Subcutaneous abdominal adipose tissue (tissue), 5 donors: ENCODE data around the gene HSDL1.

Experiments
- H3K27ac ChIP-seq: one replicate; pipeline ENCODE4 v1.7.0; 2013; ENCODE audit warnings: low read depth, mild to moderate bottlenecking, inconsistent platforms, low read length, moderate library complexity
- H3K27me3 ChIP-seq, 5 donors: one replicate each; pipeline ENCODE4 v1.7.0; 2013; ENCODE audit warnings: low read length in 5 of 5, inconsistent platforms in 1 of 5; ENCODE audit not compliant: control insufficient read depth in 5 of 5, insufficient read depth in 4 of 5
- H3K36me3 ChIP-seq, 5 donors: one replicate each; pipeline ENCODE4 v1.7.0; 2013; ENCODE audit warnings: low read length in 5 of 5; ENCODE audit not compliant: control insufficient read depth in 5 of 5, insufficient read depth in 5 of 5
- H3K4me1 ChIP-seq, 5 donors: one replicate each; pipeline ENCODE4 v1.7.0; 2013; ENCODE audit warnings: low read length in 5 of 5, mild to moderate bottlenecking in 3 of 5, moderate library complexity in 1 of 5; ENCODE audit not compliant: control insufficient read depth in 5 of 5, insufficient read depth in 5 of 5
- H3K4me3 ChIP-seq, 5 donors: one replicate each; pipeline ENCODE4 v1.7.0; 2013; ENCODE audit warnings: low read length in 5 of 5, low read depth in 1 of 5
- H3K9ac ChIP-seq, 5 donors: one replicate each; pipeline ENCODE4 v1.7.0; 2013; ENCODE audit warnings: low read length in 5 of 5, mild to moderate bottlenecking in 4 of 5, moderate library complexity in 3 of 5
- H3K9me3 ChIP-seq, 5 donors: one replicate each; pipeline ENCODE4 v1.7.0; 2013; ENCODE audit warnings: low read length in 5 of 5; ENCODE audit not compliant: control insufficient read depth in 5 of 5
- donor health status: healthy.
- donor health status: healthy.
- donor health status: healthy.
- donor health status: healthy.
- donor health status: healthy.

HSDL1 gene

GRCh38 chr16:84095466-84095865 is 49.5 kb downstream of the HSDL1 start:
- H3K4me3 ChIP-seq = no peak overlapping the region
- no peaks in the 10 kb centered on the region for H3K9me3 ChIP-seq
- H3K27ac ChIP-seq = no peak overlapping the region
- no peaks in the 10 kb centered on the region for H3K27me3 ChIP-seq
- no peaks in the 10 kb centered on the region for H3K4me1 ChIP-seq
- no peak overlapping the region for H3K9ac ChIP-seq
- peaks cover 33 to 84% (median 72%) of the 10 kb centered on the region in 5 donors for H3K36me3 ChIP-seq

GRCh38 chr16:84093879-84094270 is 51.1 kb downstream of the HSDL1 start:
- Histone ChIP-seq H3K4me1 (no peaks in the 10 kb centered on the region), H3K9me3 (no peaks in the 10 kb centered on the region), H3K36me3 (peaks cover 35 to 92% (median 87%) of the 10 kb centered on the region in 5 donors), H3K9ac (no peak overlapping the region), H3K27ac (no peak overlapping the region), H3K27me3 (no peaks in the 10 kb centered on the region), H3K4me3 (no peak overlapping the region)

GRCh38 chr16:84093120-84093878 is 51.7 kb downstream of the HSDL1 start:
- Histone ChIP-seq H3K36me3 (peaks cover 33 to 93% (median 89%) of the 10 kb centered on the region in 5 donors), H3K27me3 (no peaks in the 10 kb centered on the region), H3K9me3 (no peaks in the 10 kb centered on the region), H3K4me1 (no peaks in the 10 kb centered on the region), H3K4me3 (no peak overlapping the region), H3K27ac (no peak overlapping the region), H3K9ac (no peak overlapping the region)

GRCh38 chr16:84091460-84091859 is 53.5 kb downstream of the HSDL1 start:
- H3K9me3 ChIP-seq = no peaks in the 10 kb centered on the region
- H3K36me3 ChIP-seq = peaks cover 38 to 96% (median 94%) of the 10 kb centered on the region in 5 donors
- H3K27ac ChIP-seq = no peak overlapping the region
- no peaks in the 10 kb centered on the region for H3K4me1 ChIP-seq
- no peak overlapping the region for H3K4me3 ChIP-seq
- no peak overlapping the region for H3K9ac ChIP-seq
- no peaks in the 10 kb centered on the region for H3K27me3 ChIP-seq

GRCh38 chr16:84090211-84090610 is 54.8 kb downstream of the HSDL1 start:
- no peak overlapping the region for H3K27ac ChIP-seq
- peaks cover 31 to 96% (median 93%) of the 10 kb centered on the region in 5 donors for H3K36me3 ChIP-seq
- H3K4me3 ChIP-seq = no peak overlapping the region
- peaks cover 0 to 3% (median 0%) of the 10 kb centered on the region in 5 donors for H3K4me1 ChIP-seq
- no peaks in the 10 kb centered on the region for H3K27me3 ChIP-seq
- no peaks in the 10 kb centered on the region for H3K9me3 ChIP-seq
- no peak overlapping the region for H3K9ac ChIP-seq

- no peak overlapping the region for H3K4me3 ChIP-seq
- peaks cover 30 to 93% (median 91%) of the 10 kb centered on the region in 5 donors for H3K36me3 ChIP-seq
Observed at GRCh38 chr16:84088695-84089395, 56.1 kb downstream of the HSDL1 start.

GRCh38 chr16:84087466-84088151 is 57.4 kb downstream of the HSDL1 start:
- Histone ChIP-seq H3K36me3 (peaks cover 30 to 91% (median 86%) of the 10 kb centered on the region in 5 donors), H3K4me1 (peaks cover 0 to 6% (median 3%) of the 10 kb centered on the region in 5 donors), H3K27ac (no peak overlapping the region), H3K9me3 (no peaks in the 10 kb centered on the region), H3K4me3 (no peak overlapping the region), H3K9ac (no peak overlapping the region), H3K27me3 (no peaks in the 10 kb centered on the region)

More at GRCh38 chr16:84088695-84089395, 56.1 kb downstream of the HSDL1 start:
- no peak overlapping the region for H3K9ac ChIP-seq
- peaks cover 0 to 3% (median 0%) of the 10 kb centered on the region in 5 donors for H3K4me1 ChIP-seq
- no peaks in the 10 kb centered on the region for H3K9me3 ChIP-seq
- H3K27ac ChIP-seq = no peak overlapping the region
- no peaks in the 10 kb centered on the region for H3K27me3 ChIP-seq

- Histone ChIP-seq H3K27me3 (no peaks in the 10 kb centered on the region), H3K27ac (no peak overlapping the region), H3K36me3 (peaks cover 27 to 91% (median 86%) of the 10 kb centered on the region in 5 donors), H3K4me1 (peaks cover 0 to 6% (median 3%) of the 10 kb centered on the region in 5 donors), H3K4me3 (no peak overlapping the region), H3K9me3 (no peaks in the 10 kb centered on the region), H3K9ac (no peak overlapping the region)
Observed at GRCh38 chr16:84087001-84087400, 58.0 kb downstream of the HSDL1 start.

- Histone ChIP-seq H3K4me3 (no peak overlapping the region), H3K27ac (no peak overlapping the region), H3K36me3 (peaks cover 23 to 91% (median 86%) of the 10 kb centered on the region in 5 donors), H3K9ac (no peak overlapping the region), H3K27me3 (no peaks in the 10 kb centered on the region), H3K9me3 (no peaks in the 10 kb centered on the region), H3K4me1 (peaks cover 0 to 6% (median 3%) of the 10 kb centered on the region in 5 donors)
Observed at GRCh38 chr16:84086341-84086740, 58.6 kb downstream of the HSDL1 start.

- no peaks in the 10 kb centered on the region for H3K27me3 ChIP-seq
- no peak overlapping the region for H3K9ac ChIP-seq
- peaks cover 0 to 6% (median 3%) of the 10 kb centered on the region in 5 donors for H3K4me1 ChIP-seq
- H3K4me3 ChIP-seq = no peak overlapping the region
- H3K36me3 ChIP-seq = peaks cover 22 to 91% (median 87%) of the 10 kb centered on the region in 5 donors
- H3K9me3 ChIP-seq = no peaks in the 10 kb centered on the region
- no peak overlapping the region for H3K27ac ChIP-seq
Observed at GRCh38 chr16:84085773-84086172, 59.2 kb downstream of the HSDL1 start.
